Measurements from ENCODE around the gene MATN1. TPM values are rescaled to one million over a fixed set of nuclear protein-coding genes. Genes with fewer than 3 reads are reported as not detected.
"Not testable (repeated sequence)": the region's sequence is repeated elsewhere in the genome, so short reads cannot be mapped to it uniquely, and the experiment has no call there.

The MATN1 gene
- under 1 TPM; 0.07 to 0.27 (median 0.15) TPM for polyA plus RNA-seq (ENCODE audit: insufficient read length in 4 of 4)

GRCh38 chr1:30723331-30723755 lies at the start of gene MATN1:
TSS of gene MATN1 (minus strand) at chr1:30723585. CDS start at chr1:30723551, 34 bp downstream.
- no peak for DNase-seq (ENCODE audit: low read depth in 4 of 4, low spot score in 2 of 4)

- DNase-seq (ENCODE audit: low read depth in 4 of 4, low spot score in 2 of 4): no peak
Observed at GRCh38 chr1:30771005-30771404, 47.6 kb upstream of the MATN1 start.

GRCh38 chr1:30770150-30770549 lies 46.8 kb upstream of the MATN1 start:
- DNase-seq (ENCODE audit: low read depth in 4 of 4, low spot score in 2 of 4): no peak

GRCh38 chr1:30768830-30769718 lies 45.7 kb upstream of the MATN1 start:
- no peak for DNase-seq (ENCODE audit: low read depth in 4 of 4, low spot score in 2 of 4)

GRCh38 chr1:30768159-30768829 lies 44.9 kb upstream of the MATN1 start:
- no peak for DNase-seq (ENCODE audit: low read depth in 4 of 4, low spot score in 2 of 4)

- not testable (repeated sequence) for DNase-seq (ENCODE audit: low read depth in 4 of 4, low spot score in 2 of 4)
Observed at GRCh38 chr1:30766948-30767347, 43.6 kb upstream of the MATN1 start.

- no peak for DNase-seq (ENCODE audit: low read depth in 4 of 4, low spot score in 2 of 4)
Observed at GRCh38 chr1:30765556-30766434, 42.4 kb upstream of the MATN1 start.

GRCh38 chr1:30764939-30765555 lies 41.7 kb upstream of the MATN1 start:
- no peak for DNase-seq (ENCODE audit: low read depth in 4 of 4, low spot score in 2 of 4)

GRCh38 chr1:30764396-30764795 lies 41.0 kb upstream of the MATN1 start:
- no peak for DNase-seq (ENCODE audit: low read depth in 4 of 4, low spot score in 2 of 4)

- no peak for DNase-seq (ENCODE audit: low read depth in 4 of 4, low spot score in 2 of 4)
Observed at GRCh38 chr1:30763651-30764248, 40.4 kb upstream of the MATN1 start.

GRCh38 chr1:30762930-30763650 lies 39.7 kb upstream of the MATN1 start:
- no peak for DNase-seq (ENCODE audit: low read depth in 4 of 4, low spot score in 2 of 4)

GRCh38 chr1:30762152-30762929 lies 39.0 kb upstream of the MATN1 start:
- DNase-seq (ENCODE audit: low read depth in 4 of 4, low spot score in 2 of 4): no peak

- no peak for DNase-seq (ENCODE audit: low read depth in 4 of 4, low spot score in 2 of 4)
Observed at GRCh38 chr1:30761381-30762151, 38.2 kb upstream of the MATN1 start.

GRCh38 chr1:30760596-30761324 lies 37.4 kb upstream of the MATN1 start:
- DNase-seq (ENCODE audit: low read depth in 4 of 4, low spot score in 2 of 4): no peak

- DNase-seq (ENCODE audit: low read depth in 4 of 4, low spot score in 2 of 4): no peak
Observed at GRCh38 chr1:30759718-30760281, 36.4 kb upstream of the MATN1 start.

- DNase-seq (ENCODE audit: low read depth in 4 of 4, low spot score in 2 of 4): no peak
Observed at GRCh38 chr1:30758785-30759380, 35.5 kb upstream of the MATN1 start.
